ENCODE data around the gene LAMTOR3. TPM values are rescaled to one million over a fixed set of nuclear protein-coding genes. Genes with fewer than 3 reads are reported as not detected.

The LAMTOR3 gene
- total RNA-seq, 2 donors from 2014 or later, result 31.6 to 33.0 TPM

GRCh38 chr4:99841129-99841528, 53.1 kb downstream of the LAMTOR3 start:
- no peak for TF ChIP-seq CTCF (conservative IDR thresholded peaks at IDR 0.05)
- no peaks in the 10 kb centered on the region for H3K27me3 Mint-ChIP-seq (ENCODE audit: insufficient read depth)
- 88 to 100% methylated on average over 4 of the region's 4 CpGs for WGBS, 2 experiments (ENCODE audit: insufficient coverage in 1 of 2, insufficient read length in 1 of 2)
- H3K4me1 Mint-ChIP-seq, result no peaks in the 10 kb centered on the region
- no peak overlapping the region for H3K4me3 Mint-ChIP-seq
- H3K36me3 Mint-ChIP-seq (ENCODE audit: low read depth), result no peaks in the 10 kb centered on the region
- H3K27ac Mint-ChIP-seq, result no peak overlapping the region
- no peak overlapping the region for H3K4me3 ChIP-seq (ENCODE audit: low read length)
- no peak overlapping the region for H3K9ac ChIP-seq (ENCODE audit: extremely low read depth, low read length, poor library complexity, severe bottlenecking)
- H3K4me1 ChIP-seq (ENCODE audit: control insufficient read depth, insufficient read depth, low read length), result no peaks in the 10 kb centered on the region
- no peak for DNase-seq
- H3K9me3 Mint-ChIP-seq, result no peaks in the 10 kb centered on the region
- no peak overlapping the region for H3K27ac ChIP-seq (ENCODE audit: low read depth, low read length)
- no peaks in the 10 kb centered on the region for H3K27me3 ChIP-seq (ENCODE audit: control insufficient read depth, insufficient read depth, low read length, poor library complexity, severe bottlenecking)
- no peaks in the 10 kb centered on the region for H3K36me3 ChIP-seq (ENCODE audit: control insufficient read depth, insufficient read depth, low read length)
- H3K9me3 ChIP-seq (ENCODE audit: control insufficient read depth, low read length), result no peaks in the 10 kb centered on the region

GRCh38 chr4:99838927-99839326, 55.3 kb downstream of the LAMTOR3 start:
- no peaks in the 10 kb centered on the region for H3K9me3 Mint-ChIP-seq
- TF ChIP-seq CTCF (conservative IDR thresholded peaks at IDR 0.05), result no peak
- Histone ChIP-seq H3K4me3 (ENCODE audit: low read length) (no peak overlapping the region), H3K36me3 (ENCODE audit: control insufficient read depth, insufficient read depth, low read length) (no peaks in the 10 kb centered on the region), H3K9ac (ENCODE audit: extremely low read depth, low read length, poor library complexity, severe bottlenecking) (no peak overlapping the region), H3K9me3 (ENCODE audit: control insufficient read depth, low read length) (no peaks in the 10 kb centered on the region), H3K27me3 (ENCODE audit: control insufficient read depth, insufficient read depth, low read length, poor library complexity, severe bottlenecking) (no peaks in the 10 kb centered on the region), H3K4me1 (ENCODE audit: control insufficient read depth, insufficient read depth, low read length) (no peaks in the 10 kb centered on the region), H3K27ac (ENCODE audit: low read depth, low read length) (no peak overlapping the region)
- DNase-seq, result no peak
- H3K4me3 Mint-ChIP-seq, result no peak overlapping the region
- H3K27ac Mint-ChIP-seq, result no peak overlapping the region
- WGBS, 2 experiments (ENCODE audit: insufficient coverage in 1 of 2, insufficient read length in 1 of 2), result 46% methylated on average over 2 of the region's 2 CpGs; no CpG with 5 or more reads in 1 of the 2 experiments
- no peaks in the 10 kb centered on the region for H3K4me1 Mint-ChIP-seq
- H3K27me3 Mint-ChIP-seq (ENCODE audit: insufficient read depth), result no peaks in the 10 kb centered on the region
- no peaks in the 10 kb centered on the region for H3K36me3 Mint-ChIP-seq (ENCODE audit: low read depth)

GRCh38 chr4:99835942-99836341, 58.3 kb downstream of the LAMTOR3 start:
- no peaks in the 10 kb centered on the region for H3K27me3 ChIP-seq (ENCODE audit: control insufficient read depth, insufficient read depth, low read length, poor library complexity, severe bottlenecking)
- no peak overlapping the region for H3K27ac ChIP-seq (ENCODE audit: low read depth, low read length)
- WGBS, 2 experiments (ENCODE audit: insufficient coverage in 1 of 2, insufficient read length in 1 of 2), result 86 to 87% methylated on average over 1 to 2 of the region's 2 CpGs
- TF ChIP-seq CTCF (conservative IDR thresholded peaks at IDR 0.05), result no peak
- Mint-ChIP-seq H3K4me1 (no peaks in the 10 kb centered on the region), H3K9me3 (no peaks in the 10 kb centered on the region), H3K27me3 (ENCODE audit: insufficient read depth) (no peaks in the 10 kb centered on the region), H3K4me3 (no peak overlapping the region), H3K27ac (no peak overlapping the region), H3K36me3 (ENCODE audit: low read depth) (no peaks in the 10 kb centered on the region)
- no peak overlapping the region for H3K9ac ChIP-seq (ENCODE audit: extremely low read depth, low read length, poor library complexity, severe bottlenecking)
- no peaks in the 10 kb centered on the region for H3K4me1 ChIP-seq (ENCODE audit: control insufficient read depth, insufficient read depth, low read length)
- H3K4me3 ChIP-seq (ENCODE audit: low read length), result no peak overlapping the region
- DNase-seq, result no peak
- H3K36me3 ChIP-seq (ENCODE audit: control insufficient read depth, insufficient read depth, low read length), result no peaks in the 10 kb centered on the region
- H3K9me3 ChIP-seq (ENCODE audit: control insufficient read depth, low read length), result no peaks in the 10 kb centered on the region

Measured in endodermal cell (in vitro differentiated cells).